ENCODE data around the gene LNP1.
"Not testable (repeated sequence)": the region's sequence is repeated elsewhere in the genome, so short reads cannot be mapped to it uniquely, and the experiment has no call there.

LNP1 gene

GRCh38 chr3:100429187-100429716 is 27.9 kb downstream of the LNP1 start:
- DNase-seq (ENCODE audit: low spot score) = no peak

DNA sequence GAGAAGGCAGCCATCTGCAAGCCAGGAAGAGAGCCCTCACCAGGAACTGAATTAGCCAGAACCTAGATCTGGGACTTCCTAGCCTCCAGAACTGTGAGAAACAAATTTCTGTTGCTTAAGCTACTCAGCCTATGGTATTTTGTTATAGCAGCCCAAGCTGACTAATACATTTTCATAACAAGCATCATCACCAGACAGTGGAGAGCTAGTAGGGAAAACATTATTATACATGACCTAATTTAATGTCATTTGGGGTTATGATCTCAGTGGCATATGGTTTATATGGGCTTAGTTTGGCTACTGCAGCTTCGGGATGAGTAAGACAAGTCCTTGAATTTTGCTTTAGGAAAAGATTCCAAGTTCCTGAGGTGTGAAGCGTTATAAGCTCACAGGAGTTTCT is 35.6 kb downstream of the LNP1 start:
- DNase-seq (ENCODE audit: low spot score) = no peak

GRCh38 chr3:100437721-100438622 is 36.6 kb downstream of the LNP1 start:
- DNase-seq (ENCODE audit: low spot score) = no peak

DNA sequence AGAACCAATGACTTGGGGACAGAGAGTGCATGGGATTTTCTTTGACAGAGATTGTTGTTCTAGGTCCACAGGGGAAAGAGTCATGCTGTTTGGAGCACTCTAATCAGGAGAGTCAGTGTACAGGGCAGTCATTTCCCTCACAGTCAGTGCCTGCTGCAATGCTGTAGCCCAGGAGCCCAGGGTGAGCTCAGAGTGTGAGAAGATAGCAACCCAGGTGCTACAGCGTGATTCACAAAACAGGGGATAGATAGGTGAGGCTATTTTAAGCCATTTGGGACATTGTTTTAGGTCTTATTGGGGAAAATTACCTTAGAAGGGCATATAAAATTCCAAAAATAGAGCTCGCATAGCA is 37.3 kb downstream of the LNP1 start:
- no peak for DNase-seq (ENCODE audit: low spot score)

GRCh38 chr3:100440895-100441294 is 39.6 kb downstream of the LNP1 start:
- DNase-seq (ENCODE audit: low spot score) = no peak

DNA sequence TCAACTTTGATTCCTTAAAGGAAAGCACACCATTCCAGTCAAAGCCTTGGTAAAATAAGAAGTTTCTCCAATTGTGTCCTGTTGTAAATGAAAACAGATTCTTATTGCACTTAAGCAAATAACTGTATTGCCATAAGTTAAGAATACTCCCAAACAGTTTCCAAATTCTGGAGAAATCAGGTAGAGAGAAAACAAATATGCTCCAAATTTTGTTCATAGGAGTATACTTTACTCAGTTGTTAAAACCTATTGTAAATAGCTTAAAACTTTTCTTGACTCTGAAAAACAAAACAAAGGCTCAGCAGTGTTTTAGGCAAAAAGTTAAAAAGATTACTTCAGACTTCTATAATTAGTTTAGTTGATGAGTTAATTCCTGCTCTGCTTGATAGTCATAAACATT is 42.4 kb downstream of the LNP1 start:
- no peak for DNase-seq (ENCODE audit: low spot score)

DNA sequence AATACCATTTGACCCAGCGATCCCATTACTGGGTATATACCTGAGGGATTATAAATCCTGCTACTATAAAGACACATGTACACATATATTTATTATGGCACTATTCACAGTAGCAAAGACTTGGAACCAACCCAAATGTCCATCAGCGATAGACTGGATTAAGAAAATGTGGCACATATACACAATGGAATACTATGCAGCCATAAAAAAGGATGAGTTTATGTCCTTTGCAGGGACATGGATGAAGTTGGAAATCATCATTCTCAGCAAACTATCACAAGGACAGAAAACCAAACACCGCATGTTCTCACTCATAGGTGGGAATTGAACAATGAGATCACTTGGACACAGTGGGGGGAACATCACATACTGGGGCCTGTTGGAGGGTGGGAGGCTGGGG is 45.7 kb downstream of the LNP1 start:
- not testable (repeated sequence) for DNase-seq (ENCODE audit: low spot score)

DNA sequence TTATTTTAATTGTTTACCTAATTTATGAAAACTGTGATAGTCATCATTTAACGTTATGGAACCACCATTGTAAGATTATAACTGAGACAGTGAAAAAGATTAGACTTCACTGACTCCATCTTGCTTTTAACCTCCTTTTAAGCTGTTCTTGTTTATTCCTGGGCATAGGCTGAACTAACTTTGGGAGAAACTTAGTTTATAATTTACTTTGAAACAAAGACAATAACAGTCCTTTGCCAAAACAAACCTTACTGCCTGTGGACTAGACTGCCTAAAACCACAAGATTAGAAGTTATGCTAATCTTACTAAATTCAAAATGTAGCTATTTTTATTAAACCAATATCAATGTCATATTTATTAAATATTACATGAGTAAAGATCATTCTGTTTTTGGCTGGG is 46.7 kb downstream of the LNP1 start:
- DNase-seq (ENCODE audit: low spot score) = no peak

DNA sequence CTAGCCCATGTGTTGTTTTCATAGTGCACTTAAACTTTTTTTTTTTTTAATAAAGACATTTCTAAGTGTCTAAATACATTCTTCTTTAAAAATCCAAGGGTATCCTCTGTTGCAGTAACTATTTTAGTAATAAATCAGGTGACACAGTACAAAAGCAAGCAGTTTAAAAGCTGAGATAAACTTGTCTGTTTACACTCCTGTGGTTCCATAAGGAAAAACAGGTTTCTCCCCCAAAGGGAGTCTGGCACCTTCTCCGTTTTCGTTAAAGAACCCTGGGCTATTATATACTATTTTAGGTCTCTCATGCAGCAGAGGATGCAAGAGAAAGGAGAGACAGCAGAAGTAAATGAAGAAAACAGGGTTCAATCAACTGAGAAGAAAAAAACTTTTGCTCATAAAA is 47.9 kb downstream of the LNP1 start:
- DNase-seq (ENCODE audit: low spot score) = no peak

DNA sequence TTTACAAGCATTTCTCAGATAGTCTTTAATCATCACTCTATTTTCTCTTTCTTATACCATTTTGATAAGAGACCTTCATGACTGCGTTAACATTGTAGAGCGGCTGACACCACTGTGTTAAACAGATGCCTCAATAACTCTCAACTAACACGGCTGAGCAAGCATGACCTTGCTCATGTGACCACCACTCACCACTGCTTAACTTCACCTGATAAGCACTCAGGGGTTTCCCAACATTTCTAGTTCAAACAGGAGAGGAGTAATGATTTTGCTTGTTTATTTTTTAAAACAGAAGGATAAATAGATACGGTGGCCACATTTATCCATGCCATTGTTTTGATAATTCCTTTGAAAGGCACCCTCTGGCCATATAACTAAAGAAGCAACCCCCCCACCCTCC is 53.3 kb downstream of the LNP1 start:
- DNase-seq (ENCODE audit: low spot score) = no peak

DNA sequence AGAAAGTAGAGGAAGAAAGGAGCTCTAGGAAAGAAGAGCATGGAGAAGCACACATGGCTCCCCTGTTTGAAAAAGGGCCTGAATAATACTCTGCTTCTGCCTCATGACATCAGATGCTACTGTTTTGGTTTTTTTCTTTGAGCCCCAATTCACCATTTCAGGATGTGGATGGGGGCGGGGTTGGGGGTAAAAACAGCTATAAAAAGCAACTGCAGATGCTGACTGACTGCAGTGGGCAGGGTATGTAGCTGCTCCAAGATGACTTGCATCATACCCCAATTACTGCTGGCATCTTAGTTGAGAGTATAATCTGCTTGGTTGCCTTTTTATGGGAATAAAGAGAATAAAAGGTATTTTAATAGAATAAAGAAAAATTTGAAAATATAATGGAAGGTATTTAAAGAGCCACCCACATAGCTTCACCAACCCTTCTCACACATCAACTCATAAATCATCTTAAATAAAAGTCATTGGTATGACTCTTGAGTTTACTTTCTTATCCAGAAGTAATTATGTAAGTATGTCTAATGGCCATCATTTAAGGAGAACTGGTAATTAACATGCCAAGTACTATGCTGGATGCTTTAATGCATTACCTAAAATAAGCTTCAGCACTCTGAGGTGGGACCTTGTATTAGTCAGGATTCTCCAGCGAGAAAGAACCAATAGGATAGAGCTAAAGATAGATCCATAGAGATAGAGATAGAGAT is 54.7 kb downstream of the LNP1 start:
- DNase-seq (ENCODE audit: low spot score) = no peak

- DNase-seq (ENCODE audit: low spot score) = no peak
Measured at GRCh38 chr3:100456745-100457144, 55.4 kb downstream of the LNP1 start.

DNA sequence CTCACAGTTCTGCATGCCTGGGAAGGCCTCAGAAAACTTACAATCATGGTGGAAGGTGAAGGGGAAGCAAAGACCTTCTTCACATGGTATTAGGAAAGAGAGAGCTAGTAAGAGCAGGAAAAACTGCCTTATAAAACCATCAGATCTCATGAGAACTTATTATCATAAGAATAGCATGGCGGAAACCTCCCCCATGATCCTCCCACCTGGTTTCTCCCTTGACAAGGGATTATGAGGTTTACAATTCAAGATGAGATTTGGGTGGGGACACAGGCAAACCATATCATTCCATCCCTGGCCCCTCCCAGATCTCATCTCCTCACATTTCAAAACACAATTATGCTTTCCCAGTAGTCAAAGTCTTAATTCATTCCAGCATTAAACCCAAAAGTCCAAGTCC is 56.5 kb downstream of the LNP1 start:
- no peak for DNase-seq (ENCODE audit: low spot score)

DNA sequence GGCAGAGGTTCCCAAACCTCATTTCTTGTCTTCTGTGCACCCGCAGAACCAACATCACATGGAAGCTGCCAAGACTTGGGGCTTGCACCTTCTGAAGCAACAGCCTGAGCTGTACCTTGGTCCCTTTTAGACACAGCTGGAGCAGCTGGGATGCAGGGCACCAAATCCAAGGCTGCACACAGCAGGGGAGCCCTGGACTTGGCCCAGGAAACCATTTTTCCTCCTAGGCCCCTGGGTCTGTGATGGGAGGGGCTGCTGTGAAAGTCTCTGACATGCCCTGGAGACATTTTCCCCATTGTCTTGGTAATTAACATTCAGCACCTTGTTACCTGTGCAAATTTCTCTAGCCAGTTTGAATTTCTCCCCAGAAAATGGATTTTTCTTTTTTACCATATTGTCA is 57.5 kb downstream of the LNP1 start:
- DNase-seq (ENCODE audit: low spot score) = no peak

GRCh38 chr3:100463002-100463401 is 61.7 kb downstream of the LNP1 start:
- DNase-seq (ENCODE audit: low spot score) = peak; percentile 48

- DNase-seq (ENCODE audit: low spot score) = no peak
Measured at GRCh38 chr3:100463646-100464155, 62.4 kb downstream of the LNP1 start.

DNA sequence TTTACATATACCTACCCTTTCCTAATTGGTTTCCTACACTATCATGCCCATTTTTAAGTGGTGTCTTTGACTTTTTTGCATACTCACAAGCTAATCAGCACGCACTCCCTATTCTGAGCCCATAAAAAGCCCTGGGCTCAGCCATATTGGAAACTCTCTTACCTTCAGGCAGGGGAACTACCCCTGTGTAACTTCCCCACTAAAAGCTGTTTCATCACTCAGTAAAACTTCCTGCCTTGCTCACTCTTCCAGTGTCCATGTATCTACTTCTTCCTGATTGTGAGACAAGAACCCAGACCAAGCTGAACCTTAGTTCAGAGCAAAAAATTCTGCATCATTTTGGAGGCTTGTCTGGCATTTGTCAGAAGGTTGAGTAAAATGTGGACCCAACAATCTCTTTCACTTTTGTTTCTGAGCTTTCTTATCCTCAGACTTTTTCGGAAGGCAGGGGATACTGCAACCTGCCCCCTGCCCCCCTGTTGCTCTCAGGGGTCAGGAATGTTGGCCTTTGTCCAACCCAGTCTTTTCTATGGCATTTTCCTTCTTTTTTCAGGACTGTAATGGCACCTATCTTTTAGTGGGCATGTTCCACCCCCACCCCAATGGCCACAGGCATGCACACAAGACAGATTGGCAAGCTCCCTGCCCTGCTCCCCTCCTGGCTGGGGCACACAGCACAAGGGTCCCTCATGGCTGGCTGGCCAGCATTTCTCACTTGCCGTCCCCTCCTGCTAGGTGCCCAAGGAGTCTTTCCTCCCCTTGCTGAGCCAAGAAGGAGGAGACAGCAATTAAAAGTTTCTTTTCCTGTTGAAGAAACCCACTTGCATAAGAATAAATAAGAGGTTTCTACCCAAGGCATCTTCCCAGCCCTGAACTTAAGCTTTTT is 64.8 kb downstream of the LNP1 start:
- DNase-seq (ENCODE audit: low spot score) = no peak

- no peak for DNase-seq (ENCODE audit: low spot score)
Measured at GRCh38 chr3:100467133-100467532, 65.8 kb downstream of the LNP1 start.

- DNase-seq (ENCODE audit: low spot score) = no peak
Measured at GRCh38 chr3:100468676-100469075, 67.3 kb downstream of the LNP1 start.

DNA sequence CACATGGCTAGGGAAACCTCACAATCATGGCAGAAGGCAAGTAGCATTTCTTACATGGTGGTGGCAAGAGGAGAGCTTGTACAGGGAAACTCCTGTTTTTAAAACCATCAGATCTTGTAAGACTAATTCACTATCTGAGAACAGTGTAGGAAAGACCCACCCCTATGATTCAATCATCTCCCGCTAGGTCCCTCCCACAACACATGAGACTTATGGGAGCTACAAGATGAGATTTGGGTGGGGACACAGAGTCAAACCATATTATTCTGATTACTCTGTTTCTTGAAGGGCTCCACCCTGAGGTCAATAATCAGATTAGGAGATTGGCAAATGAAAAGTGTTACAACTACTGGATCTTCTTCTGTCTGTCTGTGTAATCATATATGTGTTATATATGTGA is 69.6 kb downstream of the LNP1 start:
- no peak for DNase-seq (ENCODE audit: low spot score)

DNA sequence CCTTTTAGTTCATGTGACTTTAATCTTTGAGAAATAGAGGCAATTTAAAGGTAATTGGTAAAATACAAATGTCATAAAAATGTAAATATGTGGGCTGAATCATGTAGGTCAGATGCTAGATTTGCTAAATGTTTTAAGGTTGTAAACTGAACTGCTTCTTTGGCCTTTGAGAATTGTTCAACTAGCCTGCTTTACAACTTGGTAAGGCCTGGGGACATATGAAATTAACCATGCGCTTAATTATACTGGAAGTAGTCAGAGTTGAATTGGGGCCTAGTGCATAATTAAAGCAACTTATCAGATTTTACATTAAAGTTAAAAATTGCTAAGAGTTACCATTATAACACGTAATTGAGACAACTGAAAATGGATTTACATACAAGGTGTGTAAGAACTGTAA is 70.1 kb downstream of the LNP1 start:
- DNase-seq (ENCODE audit: low spot score) = no peak

DNA sequence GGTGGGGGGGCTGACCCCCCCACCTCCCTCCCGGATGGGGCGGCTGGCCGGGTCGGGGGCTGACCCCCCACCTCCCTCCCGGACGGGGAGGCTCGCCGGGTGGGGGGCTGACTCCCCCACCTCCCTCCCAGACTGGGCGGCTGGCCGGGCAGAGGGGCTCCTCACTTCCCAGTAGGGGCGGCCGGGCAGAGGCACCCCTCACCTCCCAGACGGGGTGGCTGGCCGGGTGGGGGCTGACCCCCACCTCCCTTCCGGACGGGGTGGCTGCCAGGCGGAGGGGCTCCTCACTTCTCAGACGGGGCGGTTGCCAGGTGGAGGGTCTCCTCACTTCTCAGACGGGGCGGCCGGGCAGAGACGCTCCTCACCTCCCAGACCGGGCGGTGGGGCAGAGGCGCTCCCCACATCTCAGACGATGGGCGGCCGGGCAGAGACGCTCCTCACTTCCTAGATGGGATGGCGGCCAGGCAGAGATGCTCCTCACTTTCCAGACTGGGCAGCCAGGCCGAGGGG is 76.6 kb downstream of the LNP1 start:
- not testable (repeated sequence) for DNase-seq (ENCODE audit: low spot score)
